Measurements from ENCODE around the gene PCARE.

Gene PCARE

GRCh38 chr2:29068513-29068912, 5.8 kb downstream of the PCARE start:
- Histone ChIP-seq H3K27me3 (no peaks in the 10 kb centered on the region), H3K4me3 (no peak overlapping the region)

DNA sequence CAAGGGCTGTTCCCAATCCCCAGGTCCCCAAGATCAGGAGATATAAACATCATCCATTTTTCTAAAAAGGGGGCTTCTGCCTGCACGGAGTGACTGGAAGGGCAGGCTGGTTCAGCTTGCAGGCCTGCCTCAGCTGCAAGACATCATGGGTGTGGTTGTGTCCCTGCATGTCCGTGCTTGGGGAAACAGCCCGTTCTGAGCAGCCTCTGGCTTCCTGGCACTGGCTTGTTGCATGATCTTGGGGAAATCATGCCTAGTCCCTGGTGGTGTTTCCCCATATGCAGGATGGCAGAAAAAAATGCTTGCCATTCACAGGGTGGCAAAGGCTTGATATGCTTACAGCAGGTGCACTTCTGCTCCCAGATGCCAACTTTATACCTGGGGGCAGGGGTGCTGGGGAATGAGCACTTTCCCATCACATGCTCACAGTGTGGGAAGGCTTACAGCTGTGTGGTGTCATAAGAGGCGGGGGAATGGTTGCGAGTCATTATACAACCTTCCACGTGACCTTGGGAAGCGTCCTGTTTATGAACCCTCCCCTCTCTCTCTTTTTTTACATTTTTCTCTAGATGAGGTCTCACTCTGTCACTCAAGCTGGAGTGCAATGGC, 7.2 kb downstream of the PCARE start:
- no peak overlapping the region for H3K9ac ChIP-seq
- no peaks in the 10 kb centered on the region for H4K20me1 ChIP-seq
- no peaks in the 10 kb centered on the region for H3K9me3 ChIP-seq (replicated peaks in 1 of 11)
- no peak overlapping the region for H3K4me3 ChIP-seq
- H3K4me2 ChIP-seq, result peak overlapping the region in 1 of 11 experiments; percentile 35; a peak in 1 of 22 replicates
- H3K4me1 ChIP-seq, result peaks cover 0 to 13% (median 0%) of the 10 kb centered on the region in 10 experiments; a peak in 5 of 20 replicates
- no peaks in the 10 kb centered on the region for H3K36me3 ChIP-seq
- TF ChIP-seq Cebpa-rat (IDR thresholded peaks at IDR 0.05), result no peak
- H3K27ac ChIP-seq, result no peak overlapping the region
- H3K27me3 ChIP-seq, result no peaks in the 10 kb centered on the region

More at GRCh38 chr2:29068513-29068912, 5.8 kb downstream of the PCARE start:
- Histone ChIP-seq H3K9ac (no peak overlapping the region), H3K9me3 (replicated peaks in 1 of 11) (no peaks in the 10 kb centered on the region), H3K27ac (no peak overlapping the region), H3K4me2 (no peak overlapping the region), H3K36me3 (no peaks in the 10 kb centered on the region), H4K20me1 (no peaks in the 10 kb centered on the region), H3K4me1 (peaks cover 5 to 19% (median 8%) of the 10 kb centered on the region in 10 experiments)
- TF ChIP-seq Cebpa-rat (IDR thresholded peaks at IDR 0.05), result no peak

- 0 out of 22 replicates have a peak overlapping the region, but pooled peaks of 2 of the 11 experiments have one; percentile 1 to 11 for H3K4me2 ChIP-seq
- TF ChIP-seq Cebpa-rat (IDR thresholded peaks at IDR 0.05), result 0 out of 22 replicates have a peak, but pooled peaks of 2 of the 11 experiments have one; percentile 11 to 19
- no peaks in the 10 kb centered on the region for H3K36me3 ChIP-seq
- no peaks in the 10 kb centered on the region for H4K20me1 ChIP-seq
- peaks cover 0 to 21% (median 0%) of the 10 kb centered on the region in 10 experiments; a peak in 6 of 20 replicates for H3K4me1 ChIP-seq
- no peak overlapping the region for H3K9ac ChIP-seq
- H3K9me3 ChIP-seq (replicated peaks in 1 of 11), result no peaks in the 10 kb centered on the region
- no peak overlapping the region for H3K27ac ChIP-seq
- H3K4me3 ChIP-seq, result no peak overlapping the region
- no peaks in the 10 kb centered on the region for H3K27me3 ChIP-seq
Observed at GRCh38 chr2:29066271-29066860, 8.0 kb downstream of the PCARE start.

DNA sequence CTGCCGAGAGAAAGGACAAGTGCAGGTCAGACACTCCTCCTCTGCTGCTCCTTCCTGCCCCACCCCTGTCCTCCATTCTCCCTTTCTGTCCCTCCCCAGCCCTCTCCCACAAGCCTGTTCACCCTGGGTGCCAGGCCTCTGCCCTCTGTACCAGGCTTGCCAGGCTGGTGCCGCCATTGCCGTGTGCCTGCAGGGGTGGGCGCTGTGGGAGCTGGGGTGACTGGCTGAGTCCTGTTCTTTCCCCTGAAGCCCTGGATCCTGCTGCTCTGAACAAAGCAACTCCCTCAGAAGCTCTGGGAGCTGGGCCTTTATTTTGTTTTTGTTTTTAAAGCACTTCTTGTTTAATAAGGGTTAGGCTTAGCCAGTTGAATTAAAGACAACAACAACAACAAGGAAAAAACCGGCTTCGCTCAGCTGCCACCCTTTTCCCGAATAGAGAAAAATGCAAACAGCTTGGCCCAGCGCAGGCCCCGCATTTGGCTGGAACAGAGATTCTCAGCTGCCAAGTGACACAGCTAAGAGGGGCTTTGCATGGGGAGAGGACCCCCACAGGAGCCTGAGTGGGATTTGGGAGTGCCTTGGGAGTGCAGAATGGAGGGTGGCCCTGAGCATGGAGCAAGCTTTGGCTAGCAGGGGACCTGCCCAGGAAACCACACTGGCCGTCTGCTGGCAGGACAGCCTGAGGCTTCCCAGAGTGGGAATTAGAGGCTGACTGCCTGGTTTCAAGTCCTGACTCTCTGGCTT, 9.1 kb downstream of the PCARE start:
- Histone ChIP-seq H3K27ac (no peak overlapping the region), H3K9me3 (replicated peaks in 1 of 11) (no peaks in the 10 kb centered on the region), H3K4me2 (no peak overlapping the region), H3K36me3 (no peaks in the 10 kb centered on the region), H3K27me3 (no peaks in the 10 kb centered on the region), H3K9ac (no peak overlapping the region), H3K4me3 (no peak overlapping the region), H3K4me1 (peaks cover 0 to 26% (median 0%) of the 10 kb centered on the region in 10 experiments; a peak in 6 of 20 replicates), H4K20me1 (no peaks in the 10 kb centered on the region)
- TF ChIP-seq Cebpa-rat (IDR thresholded peaks at IDR 0.05), result no peak

DNA sequence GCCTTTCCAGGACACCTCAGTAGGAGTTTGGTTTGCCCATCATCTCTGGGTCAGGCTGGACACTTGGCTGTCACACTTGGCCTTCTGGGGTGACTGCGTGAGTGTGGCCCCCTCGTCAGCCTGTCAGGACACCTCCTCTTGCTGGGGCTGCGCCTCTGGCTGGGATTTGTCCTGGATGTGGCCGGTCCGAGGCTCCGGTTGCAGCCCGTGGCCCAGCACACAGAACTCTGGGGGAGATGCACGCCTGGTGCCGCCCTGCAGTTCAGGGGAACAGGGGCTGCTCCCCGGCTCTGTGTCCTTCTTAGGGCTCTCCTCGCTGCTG, 9.6 kb downstream of the PCARE start:
- H3K4me3 ChIP-seq, result no peak overlapping the region
- no peak for TF ChIP-seq Cebpa-rat (IDR thresholded peaks at IDR 0.05)
- H3K4me2 ChIP-seq, result no peak overlapping the region
- H3K27ac ChIP-seq, result no peak overlapping the region
- no peaks in the 10 kb centered on the region for H4K20me1 ChIP-seq
- no peaks in the 10 kb centered on the region for H3K27me3 ChIP-seq
- peaks cover 0 to 32% (median 0%) of the 10 kb centered on the region in 10 experiments; a peak in 6 of 20 replicates for H3K4me1 ChIP-seq
- no peaks in the 10 kb centered on the region for H3K36me3 ChIP-seq
- no peak overlapping the region for H3K9ac ChIP-seq
- H3K9me3 ChIP-seq (replicated peaks in 1 of 11), result no peaks in the 10 kb centered on the region

DNA sequence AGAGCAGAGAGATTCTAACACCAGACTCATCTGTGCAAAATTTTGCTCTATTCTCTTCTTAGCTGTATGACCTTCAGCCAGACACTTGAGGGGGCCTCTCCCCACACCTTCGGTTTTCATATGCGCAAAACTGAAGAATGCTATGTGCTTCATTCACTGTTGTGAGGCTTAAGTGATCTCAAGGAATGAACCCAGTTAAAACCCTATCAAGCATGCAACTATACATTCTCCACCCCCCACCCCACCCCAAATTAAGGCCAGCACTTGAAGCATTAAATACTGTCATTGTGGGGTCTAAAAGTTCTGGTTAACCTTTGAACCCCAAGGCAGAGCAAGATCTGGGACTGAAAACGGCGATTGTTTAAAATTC, 10.0 kb downstream of the PCARE start:
- no peak overlapping the region for H3K27ac ChIP-seq
- H3K9me3 ChIP-seq (replicated peaks in 1 of 11), result no peaks in the 10 kb centered on the region
- H3K4me3 ChIP-seq, result no peak overlapping the region
- no peak overlapping the region for H3K9ac ChIP-seq
- H3K27me3 ChIP-seq, result no peaks in the 10 kb centered on the region
- H3K36me3 ChIP-seq, result no peaks in the 10 kb centered on the region
- H4K20me1 ChIP-seq, result no peaks in the 10 kb centered on the region
- peaks cover 0 to 36% (median 0%) of the 10 kb centered on the region in 10 experiments; a peak in 6 of 20 replicates for H3K4me1 ChIP-seq
- H3K4me2 ChIP-seq, result no peak overlapping the region
- 0 out of 22 replicates have a peak, but pooled peaks of 1 of the 11 experiments have one; percentile 0 for TF ChIP-seq Cebpa-rat (IDR thresholded peaks at IDR 0.05)

DNA sequence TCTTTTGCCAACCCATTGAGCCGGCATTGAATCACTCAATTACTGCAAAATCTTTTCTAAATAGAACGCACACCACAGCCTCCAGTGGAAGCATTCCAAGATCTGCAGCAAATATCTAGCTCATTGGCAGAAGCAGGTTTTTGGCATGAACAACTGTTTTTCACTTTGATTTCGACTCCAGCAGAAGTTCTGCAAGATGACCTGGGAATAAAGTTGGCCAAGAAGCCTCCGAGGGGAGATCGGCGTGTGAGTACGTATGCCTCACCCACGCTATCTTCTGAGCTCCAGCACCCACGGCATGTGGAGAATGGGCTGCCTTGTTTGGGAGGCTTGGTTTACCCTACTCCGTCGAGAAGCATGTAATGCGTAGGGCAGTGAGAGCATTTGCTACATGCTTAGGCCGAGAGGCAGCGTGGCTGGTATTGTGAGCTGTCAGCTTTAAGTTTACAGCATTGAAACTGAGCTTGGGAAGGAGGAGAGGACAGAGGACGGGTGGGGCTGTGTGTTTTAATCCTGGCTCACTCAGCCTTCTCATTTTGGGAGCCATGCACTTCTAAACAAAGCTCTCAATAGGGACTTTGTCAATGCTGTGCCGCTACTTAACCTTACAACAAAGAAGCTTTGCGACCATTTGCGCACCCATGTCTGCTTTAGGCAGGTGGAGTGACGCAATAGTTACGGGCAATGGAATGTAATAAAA, 10.5 kb downstream of the PCARE start:
- H3K4me2 ChIP-seq, result no peak overlapping the region
- no peak overlapping the region for H3K4me3 ChIP-seq
- no peak overlapping the region for H3K27ac ChIP-seq
- H3K9me3 ChIP-seq (replicated peaks in 1 of 11), result no peaks in the 10 kb centered on the region
- no peaks in the 10 kb centered on the region for H4K20me1 ChIP-seq
- H3K4me1 ChIP-seq, result peaks cover 0 to 39% (median 0%) of the 10 kb centered on the region in 10 experiments; a peak in 6 of 20 replicates
- H3K9ac ChIP-seq, result no peak overlapping the region
- H3K36me3 ChIP-seq, result no peaks in the 10 kb centered on the region
- peak in 6 of 11 experiments; percentile 9 to 81 (median 16); a peak in 5 of 22 replicates for TF ChIP-seq Cebpa-rat (IDR thresholded peaks at IDR 0.05)
- H3K27me3 ChIP-seq, result no peaks in the 10 kb centered on the region

- no peak overlapping the region for H3K27ac ChIP-seq
- H4K20me1 ChIP-seq, result no peaks in the 10 kb centered on the region
- H3K4me1 ChIP-seq, result peaks cover 0 to 39% (median 0%) of the 10 kb centered on the region in 10 experiments; a peak in 6 of 20 replicates
- no peak overlapping the region for H3K4me2 ChIP-seq
- H3K4me3 ChIP-seq, result no peak overlapping the region
- no peaks in the 10 kb centered on the region for H3K36me3 ChIP-seq
- H3K9me3 ChIP-seq (replicated peaks in 1 of 11), result no peaks in the 10 kb centered on the region
- H3K9ac ChIP-seq, result no peak overlapping the region
- no peak for TF ChIP-seq Cebpa-rat (IDR thresholded peaks at IDR 0.05)
- no peaks in the 10 kb centered on the region for H3K27me3 ChIP-seq
Observed at GRCh38 chr2:29063056-29063455, 11.3 kb downstream of the PCARE start.

DNA sequence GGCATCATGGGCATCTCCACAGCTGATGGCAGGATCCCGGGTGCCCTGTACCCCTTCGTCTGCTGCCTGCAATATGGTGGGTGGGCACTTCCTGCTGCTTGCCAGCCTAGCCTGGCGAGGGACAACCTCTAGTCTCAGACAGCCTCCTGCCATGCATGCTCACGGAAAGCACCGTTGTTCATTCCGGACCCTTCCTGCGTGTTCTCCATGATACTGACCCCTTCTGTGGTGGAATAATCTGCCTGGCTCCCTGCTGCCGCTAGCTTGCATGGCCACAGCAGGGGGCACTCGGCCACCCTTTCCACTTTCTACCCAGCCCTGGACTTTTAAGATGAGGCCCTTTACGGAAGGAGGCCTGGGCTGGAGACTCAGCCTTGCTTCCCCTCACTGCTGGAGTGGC, 12.0 kb downstream of the PCARE start:
- no peak overlapping the region for H3K9ac ChIP-seq
- peak overlapping the region in 2 of 11 experiments; percentile 52 to 67; a peak in 3 of 22 replicates for H3K4me2 ChIP-seq
- no peak for TF ChIP-seq Cebpa-rat (IDR thresholded peaks at IDR 0.05)
- no peaks in the 10 kb centered on the region for H3K9me3 ChIP-seq (replicated peaks in 1 of 11)
- no peaks in the 10 kb centered on the region for H4K20me1 ChIP-seq
- no peak overlapping the region for H3K4me3 ChIP-seq
- H3K4me1 ChIP-seq, result peaks cover 0 to 38% (median 0%) of the 10 kb centered on the region in 10 experiments; a peak in 6 of 20 replicates
- no peaks in the 10 kb centered on the region for H3K27me3 ChIP-seq
- H3K27ac ChIP-seq, result no peak overlapping the region
- H3K36me3 ChIP-seq, result no peaks in the 10 kb centered on the region
